Inflammatory macrophage (primary cell): ENCODE results near the gene KIAA1755.

Experiments
- DNase-seq, 2 donors: peaks; one replicate each; pipeline ENCODE4 v3.0.0-alpha.2; 2020 to 2022

The KIAA1755 gene

DNA sequence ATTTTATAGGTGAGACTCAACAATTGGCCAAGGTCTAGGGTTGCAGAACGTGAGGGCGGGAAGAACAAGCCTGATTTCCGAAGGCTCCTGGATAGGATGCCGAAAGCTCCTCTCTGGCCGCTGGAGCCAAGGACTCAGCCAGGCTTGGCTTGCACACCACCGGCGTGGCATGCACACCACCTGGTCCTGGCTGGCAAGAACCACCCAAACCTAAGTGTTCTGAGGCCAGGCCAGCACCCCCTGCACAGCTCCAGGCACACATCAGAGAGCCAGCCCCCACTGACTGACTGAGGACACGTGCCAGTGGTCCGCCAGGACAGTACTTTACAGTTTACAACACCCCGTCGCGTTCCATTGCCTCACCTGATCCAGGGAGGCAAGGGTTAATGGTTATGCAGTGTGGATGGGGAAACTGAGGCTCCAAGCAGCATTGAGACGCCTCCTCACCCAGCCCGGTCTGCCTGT lies 95.9 kb downstream of the KIAA1755 start:
- no peak for DNase-seq

DNA sequence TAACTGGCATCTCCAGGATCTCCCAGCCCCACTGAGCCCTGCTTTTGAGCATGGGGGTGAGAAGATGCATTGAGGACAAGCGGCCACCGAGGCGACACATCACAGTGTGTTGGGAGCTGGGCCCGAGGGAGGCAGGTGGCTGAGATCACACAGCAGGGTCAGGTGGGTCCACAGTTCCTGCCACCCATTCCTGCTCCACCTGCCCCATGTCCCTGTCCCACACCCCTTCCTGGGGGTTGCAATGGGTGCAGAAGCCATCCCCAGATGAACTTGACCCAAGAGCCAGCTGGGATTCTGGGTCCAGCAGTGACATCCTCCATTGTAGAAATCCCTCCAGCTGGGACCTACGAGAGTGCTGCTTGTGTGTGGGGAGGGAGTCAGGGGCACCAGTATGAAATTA lies 96.5 kb downstream of the KIAA1755 start:
- no peak for DNase-seq

DNA sequence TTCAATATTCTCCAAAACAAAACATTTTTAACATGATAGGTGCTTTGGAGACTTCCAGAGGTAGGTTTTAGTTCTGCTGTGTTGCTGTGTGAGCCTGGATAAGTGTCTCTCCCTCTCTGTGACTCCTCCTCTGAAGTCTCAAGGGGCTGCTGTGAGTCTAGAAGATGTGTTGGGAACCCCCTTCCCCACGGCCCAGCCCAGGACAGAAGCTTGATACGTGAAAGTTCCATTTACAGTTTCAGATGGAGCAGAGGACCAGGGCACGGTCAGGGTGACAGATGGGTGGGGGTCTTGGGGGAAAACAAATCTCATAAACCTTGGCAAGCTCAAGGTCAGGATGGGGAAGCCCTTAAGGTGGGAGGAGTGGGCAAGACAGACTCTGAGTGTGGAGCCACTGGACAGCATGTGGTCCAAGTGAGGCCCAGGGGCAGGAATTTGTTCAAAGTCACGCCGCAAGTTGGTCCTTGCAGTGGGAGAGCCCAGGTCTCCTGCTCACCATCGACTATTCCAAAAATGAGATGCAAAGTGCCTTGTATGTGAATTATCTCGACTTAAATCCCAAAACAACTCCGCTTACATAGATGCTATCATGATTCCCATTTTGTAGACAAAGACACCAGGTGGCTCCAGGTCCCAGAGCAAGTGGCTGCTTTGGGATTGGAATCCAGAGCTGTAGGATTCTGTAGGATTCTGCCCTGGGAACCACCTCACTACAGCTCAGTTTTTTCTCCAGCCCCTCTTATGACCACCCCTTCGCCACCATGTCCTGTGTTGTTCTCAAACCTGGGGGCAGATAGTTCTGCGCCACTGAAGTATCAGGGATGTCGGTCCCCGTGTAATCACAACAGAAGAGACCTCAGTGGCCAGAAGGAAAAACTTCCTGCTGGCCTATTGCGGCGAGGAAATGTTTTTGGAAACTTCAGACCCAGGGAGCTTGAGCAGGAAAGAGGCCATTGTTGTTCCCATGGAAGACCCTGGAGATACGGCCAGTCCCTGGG lies 97.4 kb downstream of the KIAA1755 start:
- DNase-seq, result no peak

DNA sequence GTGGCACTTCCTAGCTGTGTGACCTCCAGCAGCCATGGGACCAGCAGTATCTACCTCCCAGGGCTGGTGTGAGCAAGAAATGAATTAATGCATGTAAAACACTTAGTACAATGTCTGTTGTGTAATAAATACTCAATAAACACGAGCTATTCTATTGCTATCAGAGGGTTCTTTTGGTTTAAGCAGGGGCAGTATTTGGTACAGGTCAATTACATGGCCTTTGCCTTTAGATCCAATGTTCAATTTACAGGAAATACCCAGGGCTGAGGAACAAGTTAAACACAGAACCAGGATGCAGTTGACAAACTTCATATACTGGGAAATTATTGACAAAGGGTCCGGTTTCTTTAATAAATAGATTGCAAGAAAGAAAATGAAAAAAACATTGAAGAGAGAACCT lies 98.4 kb downstream of the KIAA1755 start:
- no peak for DNase-seq

DNA sequence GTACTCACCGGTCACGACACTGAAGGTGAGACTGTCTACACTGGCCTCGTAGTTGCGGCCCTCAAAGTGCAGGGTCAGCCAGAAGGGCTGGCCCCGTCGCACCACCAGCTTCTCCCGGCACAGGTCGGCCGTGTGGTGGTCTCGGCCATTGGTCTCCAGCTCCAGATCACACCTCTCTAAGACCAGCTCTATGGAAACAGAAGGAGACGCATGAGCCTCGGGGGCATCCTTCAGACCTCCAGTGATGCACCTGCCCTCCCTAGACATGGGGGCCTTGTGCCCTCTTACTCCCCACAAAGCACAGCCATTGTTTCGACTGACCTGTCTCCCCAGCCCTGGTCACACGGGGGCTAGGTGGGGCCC lies 99.1 kb downstream of the KIAA1755 start:
- DNase-seq, result no peak
